ENCODE measurements around the gene PDE7B.

DNA sequence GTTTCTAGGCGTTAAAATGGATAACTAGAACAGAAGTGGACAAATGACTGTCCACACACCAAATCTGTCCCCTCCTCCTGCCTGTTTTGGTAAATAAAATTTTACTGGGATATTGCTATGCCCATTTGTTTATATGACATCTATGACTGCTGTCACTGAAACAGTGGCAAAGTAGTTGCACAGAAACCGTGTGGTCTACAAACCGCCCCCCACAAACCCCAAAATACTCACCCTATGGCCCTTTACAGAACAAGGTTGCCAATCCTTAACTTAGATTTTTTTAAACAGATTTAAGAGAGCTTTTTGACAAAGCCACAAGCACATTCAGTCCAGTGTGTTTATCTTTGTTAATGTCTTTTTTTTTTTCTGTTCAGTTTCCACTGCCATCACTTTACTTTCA is 260.8 kb downstream of the PDE7B start:
- no peak for TF ChIP-seq ZSCAN30 (tag by site-specific recombination; IDR thresholded peaks at IDR 0.05)
- no peak for TF ChIP-seq MZF1 (tag by site-specific recombination; IDR thresholded peaks at IDR 0.05; ENCODE audit: borderline replicate concordance)
- TF ChIP-seq, protein P1, sequence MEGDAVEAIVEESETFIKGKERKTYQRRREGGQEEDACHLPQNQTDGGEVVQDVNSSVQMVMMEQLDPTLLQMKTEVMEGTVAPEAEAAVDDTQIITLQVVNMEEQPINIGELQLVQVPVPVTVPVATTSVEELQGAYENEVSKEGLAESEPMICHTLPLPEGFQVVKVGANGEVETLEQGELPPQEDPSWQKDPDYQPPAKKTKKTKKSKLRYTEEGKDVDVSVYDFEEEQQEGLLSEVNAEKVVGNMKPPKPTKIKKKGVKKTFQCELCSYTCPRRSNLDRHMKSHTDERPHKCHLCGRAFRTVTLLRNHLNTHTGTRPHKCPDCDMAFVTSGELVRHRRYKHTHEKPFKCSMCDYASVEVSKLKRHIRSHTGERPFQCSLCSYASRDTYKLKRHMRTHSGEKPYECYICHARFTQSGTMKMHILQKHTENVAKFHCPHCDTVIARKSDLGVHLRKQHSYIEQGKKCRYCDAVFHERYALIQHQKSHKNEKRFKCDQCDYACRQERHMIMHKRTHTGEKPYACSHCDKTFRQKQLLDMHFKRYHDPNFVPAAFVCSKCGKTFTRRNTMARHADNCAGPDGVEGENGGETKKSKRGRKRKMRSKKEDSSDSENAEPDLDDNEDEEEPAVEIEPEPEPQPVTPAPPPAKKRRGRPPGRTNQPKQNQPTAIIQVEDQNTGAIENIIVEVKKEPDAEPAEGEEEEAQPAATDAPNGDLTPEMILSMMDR (tag by site-specific recombination; IDR thresholded peaks at IDR 0.05), result no peak
- TF ChIP-seq, protein P2, sequence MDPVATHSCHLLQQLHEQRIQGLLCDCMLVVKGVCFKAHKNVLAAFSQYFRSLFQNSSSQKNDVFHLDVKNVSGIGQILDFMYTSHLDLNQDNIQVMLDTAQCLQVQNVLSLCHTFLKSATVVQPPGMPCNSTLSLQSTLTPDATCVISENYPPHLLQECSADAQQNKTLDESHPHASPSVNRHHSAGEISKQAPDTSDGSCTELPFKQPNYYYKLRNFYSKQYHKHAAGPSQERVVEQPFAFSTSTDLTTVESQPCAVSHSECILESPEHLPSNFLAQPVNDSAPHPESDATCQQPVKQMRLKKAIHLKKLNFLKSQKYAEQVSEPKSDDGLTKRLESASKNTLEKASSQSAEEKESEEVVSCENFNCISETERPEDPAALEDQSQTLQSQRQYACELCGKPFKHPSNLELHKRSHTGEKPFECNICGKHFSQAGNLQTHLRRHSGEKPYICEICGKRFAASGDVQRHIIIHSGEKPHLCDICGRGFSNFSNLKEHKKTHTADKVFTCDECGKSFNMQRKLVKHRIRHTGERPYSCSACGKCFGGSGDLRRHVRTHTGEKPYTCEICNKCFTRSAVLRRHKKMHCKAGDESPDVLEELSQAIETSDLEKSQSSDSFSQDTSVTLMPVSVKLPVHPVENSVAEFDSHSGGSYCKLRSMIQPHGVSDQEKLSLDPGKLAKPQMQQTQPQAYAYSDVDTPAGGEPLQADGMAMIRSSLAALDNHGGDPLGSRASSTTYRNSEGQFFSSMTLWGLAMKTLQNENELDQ (tag by site-specific recombination; IDR thresholded peaks at IDR 0.05; ENCODE audit: low read depth), result no peak

Measured in HEK293 (cell line).